ENCODE results near the gene SLC16A4.

DNA sequence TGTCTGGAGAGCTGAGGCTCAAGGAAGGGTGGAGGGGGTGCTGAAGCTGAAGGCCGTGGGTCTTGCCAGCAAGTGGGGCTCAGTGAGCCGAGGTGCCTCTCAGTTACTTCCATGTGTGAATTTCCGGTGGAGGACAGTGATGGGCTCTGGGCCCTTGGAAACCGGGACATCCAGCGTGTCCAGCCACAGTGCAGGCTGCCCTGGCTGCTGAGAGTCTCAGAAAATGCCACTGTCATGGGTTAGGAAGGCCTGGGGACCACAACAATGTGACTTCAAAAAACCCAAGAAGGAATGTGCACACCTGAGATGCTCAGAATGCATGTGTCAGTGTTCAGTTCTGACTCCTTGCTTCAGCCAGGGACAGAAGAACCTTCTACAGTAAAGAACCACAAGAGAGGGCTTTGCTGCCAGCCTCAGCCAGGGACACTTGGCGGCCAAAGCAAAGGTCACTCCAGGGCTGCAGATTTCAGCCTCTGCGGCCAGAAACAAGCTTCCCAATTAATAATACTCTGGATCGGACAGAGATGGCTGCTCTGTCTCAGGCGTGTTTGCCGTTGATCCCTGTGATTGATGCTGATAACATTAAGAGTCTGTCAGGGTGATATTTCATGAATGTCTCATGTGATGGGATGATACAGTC, 29.3 kb upstream of the SLC16A4 start:
- TF ChIP-seq, protein P1, sequence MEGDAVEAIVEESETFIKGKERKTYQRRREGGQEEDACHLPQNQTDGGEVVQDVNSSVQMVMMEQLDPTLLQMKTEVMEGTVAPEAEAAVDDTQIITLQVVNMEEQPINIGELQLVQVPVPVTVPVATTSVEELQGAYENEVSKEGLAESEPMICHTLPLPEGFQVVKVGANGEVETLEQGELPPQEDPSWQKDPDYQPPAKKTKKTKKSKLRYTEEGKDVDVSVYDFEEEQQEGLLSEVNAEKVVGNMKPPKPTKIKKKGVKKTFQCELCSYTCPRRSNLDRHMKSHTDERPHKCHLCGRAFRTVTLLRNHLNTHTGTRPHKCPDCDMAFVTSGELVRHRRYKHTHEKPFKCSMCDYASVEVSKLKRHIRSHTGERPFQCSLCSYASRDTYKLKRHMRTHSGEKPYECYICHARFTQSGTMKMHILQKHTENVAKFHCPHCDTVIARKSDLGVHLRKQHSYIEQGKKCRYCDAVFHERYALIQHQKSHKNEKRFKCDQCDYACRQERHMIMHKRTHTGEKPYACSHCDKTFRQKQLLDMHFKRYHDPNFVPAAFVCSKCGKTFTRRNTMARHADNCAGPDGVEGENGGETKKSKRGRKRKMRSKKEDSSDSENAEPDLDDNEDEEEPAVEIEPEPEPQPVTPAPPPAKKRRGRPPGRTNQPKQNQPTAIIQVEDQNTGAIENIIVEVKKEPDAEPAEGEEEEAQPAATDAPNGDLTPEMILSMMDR (IDR thresholded peaks at IDR 0.05) = no peak
- TF ChIP-seq POLR2A (IDR thresholded peaks at IDR 0.05) = no peak
- TF ChIP-seq POLR2AphosphoS5 (IDR thresholded peaks at IDR 0.05) = no peak

All from stomach (tissue), 4 donors.